ENCODE measurements around the gene PLCB1. TPM values are rescaled to one million over a fixed set of nuclear protein-coding genes. Genes with fewer than 3 reads are reported as not detected.

PLCB1 gene
- total RNA-seq, 1 experiment from 2014 or later = 6.0 TPM

- no TSS peak for BruUV-seq (replicated peaks)
- CTCF ChIA-PET = no interaction called here
- H3K4me1 Mint-ChIP-seq (ENCODE audit: low read depth, unreplicated experiment) = no peaks in the 10 kb centered on the region
- no peaks in the 10 kb centered on the region for H3K27me3 Mint-ChIP-seq (ENCODE audit: unreplicated experiment)
- H3K4me3 Mint-ChIP-seq (ENCODE audit: low read depth, unreplicated experiment) = no peak overlapping the region
- no peak for DNase-seq
- H3K9me3 Mint-ChIP-seq (ENCODE audit: low read depth, unreplicated experiment) = no peaks in the 10 kb centered on the region
- no peak overlapping the region for H3K27ac Mint-ChIP-seq (ENCODE audit: unreplicated experiment)
- TF ChIP-seq CTCF (IDR thresholded peaks at IDR 0.05; ENCODE audit: unreplicated experiment) = no peak
- no peaks in the 10 kb centered on the region for H3K36me3 Mint-ChIP-seq (ENCODE audit: insufficient read depth, unreplicated experiment)
- intact Hi-C loops (cut with micrococcal nuclease; ENCODE audit: unreplicated experiment) = no loop called here
Measured at GRCh38 chr20:8326899-8327298, 194.8 kb downstream of the PLCB1 start.

GRCh38 chr20:8328189-8328588 is 196.1 kb downstream of the PLCB1 start:
- no TSS peak for BruUV-seq (replicated peaks)
- no peak overlapping the region for H3K27ac Mint-ChIP-seq (ENCODE audit: unreplicated experiment)
- no peak overlapping the region for H3K4me3 Mint-ChIP-seq (ENCODE audit: low read depth, unreplicated experiment)
- TF ChIP-seq CTCF (IDR thresholded peaks at IDR 0.05; ENCODE audit: unreplicated experiment) = no peak
- H3K27me3 Mint-ChIP-seq (ENCODE audit: unreplicated experiment) = no peaks in the 10 kb centered on the region
- DNase-seq = no peak
- H3K9me3 Mint-ChIP-seq (ENCODE audit: low read depth, unreplicated experiment) = no peaks in the 10 kb centered on the region
- H3K36me3 Mint-ChIP-seq (ENCODE audit: insufficient read depth, unreplicated experiment) = no peaks in the 10 kb centered on the region
- intact Hi-C loops (cut with micrococcal nuclease; ENCODE audit: unreplicated experiment) = no loop called here
- CTCF ChIA-PET = no interaction called here
- no peaks in the 10 kb centered on the region for H3K4me1 Mint-ChIP-seq (ENCODE audit: low read depth, unreplicated experiment)

GRCh38 chr20:8330319-8330784 is 198.3 kb downstream of the PLCB1 start:
- intact Hi-C loops (cut with micrococcal nuclease; ENCODE audit: unreplicated experiment) = no loop called here
- H3K9me3 Mint-ChIP-seq (ENCODE audit: low read depth, unreplicated experiment) = no peaks in the 10 kb centered on the region
- no peak for TF ChIP-seq CTCF (IDR thresholded peaks at IDR 0.05; ENCODE audit: unreplicated experiment)
- H3K4me1 Mint-ChIP-seq (ENCODE audit: low read depth, unreplicated experiment) = no peaks in the 10 kb centered on the region
- DNase-seq = no peak
- CTCF ChIA-PET = no interaction called here
- no TSS peak for BruUV-seq (replicated peaks)
- H3K36me3 Mint-ChIP-seq (ENCODE audit: insufficient read depth, unreplicated experiment) = no peaks in the 10 kb centered on the region
- H3K4me3 Mint-ChIP-seq (ENCODE audit: low read depth, unreplicated experiment) = no peak overlapping the region
- no peaks in the 10 kb centered on the region for H3K27me3 Mint-ChIP-seq (ENCODE audit: unreplicated experiment)
- H3K27ac Mint-ChIP-seq (ENCODE audit: unreplicated experiment) = no peak overlapping the region

- TF ChIP-seq CTCF (IDR thresholded peaks at IDR 0.05; ENCODE audit: unreplicated experiment) = no peak
- intact Hi-C loops (cut with micrococcal nuclease; ENCODE audit: unreplicated experiment) = no loop called here
- Mint-ChIP-seq H3K27me3 (ENCODE audit: unreplicated experiment) (no peaks in the 10 kb centered on the region), H3K27ac (ENCODE audit: unreplicated experiment) (no peak overlapping the region), H3K4me1 (ENCODE audit: low read depth, unreplicated experiment) (no peaks in the 10 kb centered on the region), H3K9me3 (ENCODE audit: low read depth, unreplicated experiment) (no peaks in the 10 kb centered on the region), H3K4me3 (ENCODE audit: low read depth, unreplicated experiment) (no peak overlapping the region), H3K36me3 (ENCODE audit: insufficient read depth, unreplicated experiment) (no peaks in the 10 kb centered on the region)
- no TSS peak for BruUV-seq (replicated peaks)
- DNase-seq = no peak
- CTCF ChIA-PET = no interaction called here
Measured at GRCh38 chr20:8330785-8331695, 199.0 kb downstream of the PLCB1 start.

All from Calu3 (cell line).